ENCODE measurements around the gene KRT7.

The KRT7 gene

DNA sequence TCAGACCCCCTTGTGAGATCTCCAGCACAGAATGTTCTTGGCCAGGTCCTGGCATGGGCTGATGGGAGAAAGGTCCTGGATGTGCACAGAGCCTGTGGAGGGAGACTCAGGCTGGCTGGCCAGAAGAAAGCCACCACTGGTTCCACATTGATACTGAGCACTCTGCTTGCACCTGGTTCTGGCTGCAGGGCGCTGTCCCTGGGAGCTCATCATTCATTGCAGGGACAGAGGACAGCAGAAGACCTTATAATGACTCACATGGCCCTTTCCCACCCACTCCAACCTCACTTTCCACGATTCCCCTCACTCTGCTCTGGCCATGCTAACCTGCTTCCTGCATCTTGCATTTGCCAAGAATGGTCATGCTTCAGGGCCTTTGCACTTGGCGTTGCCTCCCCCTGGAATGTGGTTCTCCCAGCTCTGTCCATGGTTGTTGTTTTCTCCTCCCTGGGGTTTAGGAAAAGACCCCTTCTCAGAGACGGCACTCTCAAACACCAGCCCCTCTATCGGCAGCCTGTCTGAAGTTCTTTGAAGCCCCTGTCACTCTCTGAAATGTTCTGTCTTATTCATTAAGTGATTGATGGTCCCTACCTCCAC, 10.3 kb downstream of the KRT7 start:
- Mint-ChIP-seq H3K4me3 (no peak overlapping the region), H3K27me3 (ENCODE audit: low read depth, poor library complexity) (peaks cover 29% of the 10 kb centered on the region), H3K4me1 (peaks cover 53% of the 10 kb centered on the region), H3K36me3 (ENCODE audit: low read depth) (no peaks in the 10 kb centered on the region), H3K27ac (peak overlapping the region; percentile 31), H3K9me3 (no peaks in the 10 kb centered on the region)
- DNase-seq: no peak
- TF ChIP-seq CTCF (IDR thresholded peaks at IDR 0.05): no peak

DNA sequence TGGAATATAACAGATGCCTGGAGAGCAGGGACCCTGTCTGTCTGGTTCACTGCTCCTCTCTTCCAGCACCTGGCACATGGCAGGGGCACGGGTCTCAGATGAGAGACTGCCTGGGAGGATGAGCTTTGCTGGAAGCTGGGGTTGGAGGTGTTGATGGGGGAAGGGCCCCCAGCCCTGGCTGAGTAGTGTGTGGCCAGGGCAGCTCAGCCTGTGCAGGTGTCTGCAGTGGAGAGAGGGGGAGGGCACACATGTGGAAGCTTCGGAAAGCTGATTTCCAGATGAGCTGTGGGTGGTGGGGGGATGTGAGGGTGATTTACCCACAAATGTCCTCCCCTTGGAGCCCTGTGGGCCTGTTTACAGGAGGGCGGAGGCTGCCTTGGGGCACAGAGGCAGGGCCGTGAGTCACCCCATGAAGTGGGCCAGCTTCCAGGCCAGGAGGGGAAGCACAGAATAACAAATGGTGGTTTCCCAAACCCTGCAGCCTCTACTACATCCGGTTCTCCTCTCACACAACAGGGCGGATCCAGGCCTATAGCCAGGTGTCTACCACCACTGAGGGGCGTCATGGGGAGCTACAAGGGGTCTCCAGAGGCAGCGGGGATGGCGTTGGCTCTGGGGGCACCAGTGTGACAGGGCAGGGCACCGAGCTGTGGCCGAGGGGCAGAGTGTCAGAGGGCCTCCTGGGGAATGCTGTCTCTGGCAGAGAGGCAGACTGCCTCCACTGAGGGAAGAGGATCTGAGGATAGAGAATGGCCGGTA, 11.0 kb downstream of the KRT7 start:
- no peak for DNase-seq
- H3K9me3 Mint-ChIP-seq: no peaks in the 10 kb centered on the region
- H3K27ac Mint-ChIP-seq: no peak overlapping the region
- H3K4me1 Mint-ChIP-seq: peaks cover 49% of the 10 kb centered on the region
- peaks cover 32% of the 10 kb centered on the region for H3K27me3 Mint-ChIP-seq (ENCODE audit: low read depth, poor library complexity)
- H3K36me3 Mint-ChIP-seq (ENCODE audit: low read depth): no peaks in the 10 kb centered on the region
- no peak for TF ChIP-seq CTCF (IDR thresholded peaks at IDR 0.05)
- H3K4me3 Mint-ChIP-seq: no peak overlapping the region

DNA sequence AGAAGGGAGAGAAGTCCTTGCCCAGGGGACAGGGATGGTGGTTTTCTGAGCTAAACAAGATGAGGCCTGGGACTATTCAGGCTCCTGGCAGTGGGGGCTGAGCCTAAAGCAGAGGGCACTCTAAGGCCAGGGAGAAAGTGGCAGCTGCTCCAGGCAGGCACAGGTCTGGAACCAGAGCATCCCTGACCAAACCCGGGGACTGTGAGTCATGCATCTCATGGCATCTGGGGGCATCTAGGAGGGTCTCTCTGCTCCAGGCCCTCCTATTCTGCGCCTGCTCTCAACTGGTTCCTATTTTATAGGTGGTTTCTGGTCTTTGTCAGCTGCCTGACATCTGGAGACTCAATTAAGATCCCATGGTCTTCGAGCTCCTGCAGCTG, 11.6 kb downstream of the KRT7 start:
- DNase-seq: no peak
- no peaks in the 10 kb centered on the region for H3K9me3 Mint-ChIP-seq
- no peak overlapping the region for H3K4me3 Mint-ChIP-seq
- no peak overlapping the region for H3K27ac Mint-ChIP-seq
- H3K27me3 Mint-ChIP-seq (ENCODE audit: low read depth, poor library complexity): peaks cover 35% of the 10 kb centered on the region
- H3K4me1 Mint-ChIP-seq: peaks cover 48% of the 10 kb centered on the region
- TF ChIP-seq CTCF (IDR thresholded peaks at IDR 0.05): no peak
- no peaks in the 10 kb centered on the region for H3K36me3 Mint-ChIP-seq (ENCODE audit: low read depth)

GRCh38 chr12:52245259-52245961, 12.4 kb downstream of the KRT7 start:
- TF ChIP-seq CTCF (IDR thresholded peaks at IDR 0.05): no peak
- peaks cover 42% of the 10 kb centered on the region for H3K27me3 Mint-ChIP-seq (ENCODE audit: low read depth, poor library complexity)
- H3K9me3 Mint-ChIP-seq: no peaks in the 10 kb centered on the region
- no peaks in the 10 kb centered on the region for H3K36me3 Mint-ChIP-seq (ENCODE audit: low read depth)
- peaks cover 54% of the 10 kb centered on the region for H3K4me1 Mint-ChIP-seq
- H3K27ac Mint-ChIP-seq: no peak overlapping the region
- DNase-seq: no peak
- no peak overlapping the region for H3K4me3 Mint-ChIP-seq

DNA sequence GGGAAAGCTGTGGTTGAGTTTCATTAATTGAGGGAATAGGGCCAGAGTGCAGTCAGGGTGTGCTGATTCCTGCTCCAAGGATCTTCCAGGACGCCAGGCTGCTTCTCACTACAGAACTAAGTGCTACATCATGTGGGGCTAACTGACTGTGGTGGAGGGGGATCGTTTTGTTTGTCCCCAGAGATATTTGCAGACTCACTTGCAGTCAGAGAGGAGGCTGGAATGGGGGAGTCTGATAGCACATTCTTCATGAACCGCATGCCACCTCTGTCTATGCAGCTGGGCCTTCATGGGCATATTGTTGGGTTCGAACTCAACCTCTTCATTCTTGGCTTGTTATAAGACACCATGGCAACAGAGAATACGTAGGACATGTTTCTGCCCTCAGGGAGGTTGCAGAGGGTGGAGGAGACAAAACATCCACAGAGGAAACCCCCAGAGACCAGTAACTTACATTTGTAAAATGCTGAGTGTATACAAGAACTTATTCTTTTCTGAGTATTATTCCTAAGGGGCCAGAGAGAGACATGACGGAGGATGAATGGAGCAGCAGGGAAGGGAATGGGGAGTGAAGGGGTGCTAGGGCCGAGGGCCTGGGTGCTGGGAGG, 13.0 kb downstream of the KRT7 start:
- H3K36me3 Mint-ChIP-seq (ENCODE audit: low read depth): no peaks in the 10 kb centered on the region
- H3K9me3 Mint-ChIP-seq: no peaks in the 10 kb centered on the region
- H3K4me3 Mint-ChIP-seq: no peak overlapping the region
- TF ChIP-seq CTCF (IDR thresholded peaks at IDR 0.05): no peak
- H3K4me1 Mint-ChIP-seq: peaks cover 54% of the 10 kb centered on the region
- DNase-seq: no peak
- H3K27ac Mint-ChIP-seq: no peak overlapping the region
- H3K27me3 Mint-ChIP-seq (ENCODE audit: low read depth, poor library complexity): peaks cover 49% of the 10 kb centered on the region
